ENCODE measurements around the gene SH3BP5L.

SH3BP5L gene

GRCh38 chr1:248849637-248850036, 23.9 kb upstream of the SH3BP5L start:
- Histone ChIP-seq H3K36me3 (ENCODE audit: insufficient read depth, insufficient read length, low read length) (peaks cover 97% of the 10 kb centered on the region), H3K4me1 (ENCODE audit: insufficient read depth, insufficient read length) (no peaks in the 10 kb centered on the region), H3K9me3 (ENCODE audit: insufficient read depth, low read length) (no peaks in the 10 kb centered on the region), H3K9ac (ENCODE audit: insufficient read length, low read depth) (no peak overlapping the region), H3K27me3 (ENCODE audit: insufficient read depth, insufficient read length) (no peaks in the 10 kb centered on the region), H3K4me3 (ENCODE audit: insufficient read length, low read depth) (no peak overlapping the region)
- TF ChIP-seq ZNF274 (IDR thresholded peaks at IDR 0.05; ENCODE audit: low read depth, low read length) (no peak), YY1 (IDR thresholded peaks at IDR 0.05; ENCODE audit: insufficient read depth, insufficient read length) (no peak), SUZ12 (IDR thresholded peaks at IDR 0.05; ENCODE audit: extremely low read depth, insufficient read depth, insufficient read length) (no peak)
- no peak for DNase-seq (ENCODE audit: low read depth, low spot score)

GRCh38 chr1:248849152-248849551, 23.4 kb upstream of the SH3BP5L start:
- no peak for TF ChIP-seq SUZ12 (IDR thresholded peaks at IDR 0.05; ENCODE audit: extremely low read depth, insufficient read depth, insufficient read length)
- no peak for TF ChIP-seq YY1 (IDR thresholded peaks at IDR 0.05; ENCODE audit: insufficient read depth, insufficient read length)
- TF ChIP-seq ZNF274 (IDR thresholded peaks at IDR 0.05; ENCODE audit: low read depth, low read length): no peak

GRCh38 chr1:248848602-248849001, 22.9 kb upstream of the SH3BP5L start:
- Histone ChIP-seq H3K27me3 (ENCODE audit: insufficient read depth, insufficient read length) (no peaks in the 10 kb centered on the region), H3K9ac (ENCODE audit: insufficient read length, low read depth) (no peak overlapping the region), H3K4me1 (ENCODE audit: insufficient read depth, insufficient read length) (no peaks in the 10 kb centered on the region), H3K4me3 (ENCODE audit: insufficient read length, low read depth) (no peak overlapping the region), H3K36me3 (ENCODE audit: insufficient read depth, insufficient read length, low read length) (peaks cover 90% of the 10 kb centered on the region), H3K9me3 (ENCODE audit: insufficient read depth, low read length) (no peaks in the 10 kb centered on the region)
- no peak for DNase-seq (ENCODE audit: low read depth, low spot score)
- TF ChIP-seq SUZ12 (IDR thresholded peaks at IDR 0.05; ENCODE audit: extremely low read depth, insufficient read depth, insufficient read length): no peak
- TF ChIP-seq ZNF274 (IDR thresholded peaks at IDR 0.05; ENCODE audit: low read depth, low read length): no peak
- no peak for TF ChIP-seq YY1 (IDR thresholded peaks at IDR 0.05; ENCODE audit: insufficient read depth, insufficient read length)

More at GRCh38 chr1:248849152-248849551, 23.4 kb upstream of the SH3BP5L start:
- H3K27me3 ChIP-seq (ENCODE audit: insufficient read depth, insufficient read length): no peaks in the 10 kb centered on the region
- no peaks in the 10 kb centered on the region for H3K4me1 ChIP-seq (ENCODE audit: insufficient read depth, insufficient read length)
- DNase-seq (ENCODE audit: low read depth, low spot score): no peak
- H3K9me3 ChIP-seq (ENCODE audit: insufficient read depth, low read length): no peaks in the 10 kb centered on the region
- H3K9ac ChIP-seq (ENCODE audit: insufficient read length, low read depth): no peak overlapping the region
- no peak overlapping the region for H3K4me3 ChIP-seq (ENCODE audit: insufficient read length, low read depth)
- H3K36me3 ChIP-seq (ENCODE audit: insufficient read depth, insufficient read length, low read length): peaks cover 96% of the 10 kb centered on the region

- no peak overlapping the region for H3K9ac ChIP-seq (ENCODE audit: insufficient read length, low read depth)
- TF ChIP-seq YY1 (IDR thresholded peaks at IDR 0.05; ENCODE audit: insufficient read depth, insufficient read length) (no peak), SUZ12 (IDR thresholded peaks at IDR 0.05; ENCODE audit: extremely low read depth, insufficient read depth, insufficient read length) (no peak), ZNF274 (IDR thresholded peaks at IDR 0.05; ENCODE audit: low read depth, low read length) (no peak)
- H3K9me3 ChIP-seq (ENCODE audit: insufficient read depth, low read length): no peaks in the 10 kb centered on the region
- H3K4me3 ChIP-seq (ENCODE audit: insufficient read length, low read depth): no peak overlapping the region
- DNase-seq (ENCODE audit: low read depth, low spot score): no peak
- H3K27me3 ChIP-seq (ENCODE audit: insufficient read depth, insufficient read length): no peaks in the 10 kb centered on the region
- no peaks in the 10 kb centered on the region for H3K4me1 ChIP-seq (ENCODE audit: insufficient read depth, insufficient read length)
- H3K36me3 ChIP-seq (ENCODE audit: insufficient read depth, insufficient read length, low read length): peaks cover 89% of the 10 kb centered on the region
Measured at GRCh38 chr1:248847956-248848561, 22.3 kb upstream of the SH3BP5L start.

GRCh38 chr1:248847181-248847955, 21.7 kb upstream of the SH3BP5L start:
- no peak for DNase-seq (ENCODE audit: low read depth, low spot score)
- peaks cover 87% of the 10 kb centered on the region for H3K36me3 ChIP-seq (ENCODE audit: insufficient read depth, insufficient read length, low read length)
- no peak overlapping the region for H3K9ac ChIP-seq (ENCODE audit: insufficient read length, low read depth)

GRCh38 chr1:248844526-248844925, 18.8 kb upstream of the SH3BP5L start:
- Histone ChIP-seq H3K27me3 (ENCODE audit: insufficient read depth, insufficient read length) (no peaks in the 10 kb centered on the region), H3K9me3 (ENCODE audit: insufficient read depth, low read length) (no peaks in the 10 kb centered on the region), H3K4me1 (ENCODE audit: insufficient read depth, insufficient read length) (peaks cover 6% of the 10 kb centered on the region), H3K9ac (ENCODE audit: insufficient read length, low read depth) (no peak overlapping the region), H3K4me3 (ENCODE audit: insufficient read length, low read depth) (no peak overlapping the region), H3K36me3 (ENCODE audit: insufficient read depth, insufficient read length, low read length) (peaks cover 60% of the 10 kb centered on the region)
- TF ChIP-seq ZNF274 (IDR thresholded peaks at IDR 0.05; ENCODE audit: low read depth, low read length): no peak
- no peak for TF ChIP-seq YY1 (IDR thresholded peaks at IDR 0.05; ENCODE audit: insufficient read depth, insufficient read length)
- no peak for TF ChIP-seq SUZ12 (IDR thresholded peaks at IDR 0.05; ENCODE audit: extremely low read depth, insufficient read depth, insufficient read length)
- DNase-seq (ENCODE audit: low read depth, low spot score): no peak

More at GRCh38 chr1:248847181-248847955, 21.7 kb upstream of the SH3BP5L start:
- no peak for TF ChIP-seq YY1 (IDR thresholded peaks at IDR 0.05; ENCODE audit: insufficient read depth, insufficient read length)
- TF ChIP-seq ZNF274 (IDR thresholded peaks at IDR 0.05; ENCODE audit: low read depth, low read length): no peak
- no peak for TF ChIP-seq SUZ12 (IDR thresholded peaks at IDR 0.05; ENCODE audit: extremely low read depth, insufficient read depth, insufficient read length)
- Histone ChIP-seq H3K9me3 (ENCODE audit: insufficient read depth, low read length) (no peaks in the 10 kb centered on the region), H3K27me3 (ENCODE audit: insufficient read depth, insufficient read length) (no peaks in the 10 kb centered on the region), H3K4me3 (ENCODE audit: insufficient read length, low read depth) (no peak overlapping the region), H3K4me1 (ENCODE audit: insufficient read depth, insufficient read length) (peaks cover under 1% of the 10 kb centered on the region)

- Histone ChIP-seq H3K9me3 (ENCODE audit: insufficient read depth, low read length) (no peaks in the 10 kb centered on the region), H3K4me3 (ENCODE audit: insufficient read length, low read depth) (no peak overlapping the region), H3K4me1 (ENCODE audit: insufficient read depth, insufficient read length) (peaks cover 6% of the 10 kb centered on the region), H3K27me3 (ENCODE audit: insufficient read depth, insufficient read length) (no peaks in the 10 kb centered on the region), H3K36me3 (ENCODE audit: insufficient read depth, insufficient read length, low read length) (peaks cover 52% of the 10 kb centered on the region), H3K9ac (ENCODE audit: insufficient read length, low read depth) (no peak overlapping the region)
- TF ChIP-seq YY1 (IDR thresholded peaks at IDR 0.05; ENCODE audit: insufficient read depth, insufficient read length) (no peak), ZNF274 (IDR thresholded peaks at IDR 0.05; ENCODE audit: low read depth, low read length) (no peak), SUZ12 (IDR thresholded peaks at IDR 0.05; ENCODE audit: extremely low read depth, insufficient read depth, insufficient read length) (no peak)
- DNase-seq (ENCODE audit: low read depth, low spot score): no peak
Measured at GRCh38 chr1:248843687-248844086, 18.0 kb upstream of the SH3BP5L start.
